Chondrocyte (in vitro differentiated cells): ENCODE measurements around the gene BCL2. TPM values are rescaled to one million over a fixed set of nuclear protein-coding genes. Genes with fewer than 3 reads are reported as not detected.

Experiments
- DNase-seq: peaks from one replicate; pipeline ENCODE4 v3.0.0; 2021; ENCODE audit warnings: mixed read lengths, low spot score
- H3K27ac Mint-ChIP-seq: one replicate; pipeline ENCODE4 v1.8.0; 2021; ENCODE audit warnings: mild to moderate bottlenecking, moderate library complexity, mixed read lengths; ENCODE audit not compliant: unreplicated experiment
- H3K27me3 Mint-ChIP-seq: 2 replicates; pipeline ENCODE4 v1.8.0; 2021; ENCODE audit warnings: low read depth, mixed read lengths
- H3K36me3 Mint-ChIP-seq: 2 replicates; pipeline ENCODE4 v1.8.0; 2021; ENCODE audit warnings: low read depth, mixed read lengths
- H3K4me1 Mint-ChIP-seq: 2 replicates; pipeline ENCODE4 v1.8.0; 2021; ENCODE audit warnings: low read depth, mild to moderate bottlenecking, mixed read lengths
- H3K4me3 Mint-ChIP-seq: one replicate; pipeline ENCODE4 v1.8.0; 2021; ENCODE audit warnings: mild to moderate bottlenecking, moderate library complexity, mixed read lengths; ENCODE audit not compliant: unreplicated experiment
- H3K9me3 Mint-ChIP-seq: 2 replicates; pipeline ENCODE4 v1.8.0; 2021; ENCODE audit warnings: low read depth, mixed read lengths
- total RNA-seq: library from RNA; stranded (reverse); gene quantifications from 3 replicates; pipeline ENCODE4 v1.2.1, GENCODE V29; 2021
- TF ChIP-seq, protein P1 (sequence below): fragments of 200-600 bp; sonication (generic); IDR thresholded peaks from 2 replicates; pipeline ENCODE4 v1.5.0; 2021; ENCODE audit warnings: antibody characterized with exemption, mild to moderate bottlenecking, moderate library complexity

The BCL2 gene
- total RNA-seq, 1 donor from 2014 or later, result 8.6 TPM

DNA sequence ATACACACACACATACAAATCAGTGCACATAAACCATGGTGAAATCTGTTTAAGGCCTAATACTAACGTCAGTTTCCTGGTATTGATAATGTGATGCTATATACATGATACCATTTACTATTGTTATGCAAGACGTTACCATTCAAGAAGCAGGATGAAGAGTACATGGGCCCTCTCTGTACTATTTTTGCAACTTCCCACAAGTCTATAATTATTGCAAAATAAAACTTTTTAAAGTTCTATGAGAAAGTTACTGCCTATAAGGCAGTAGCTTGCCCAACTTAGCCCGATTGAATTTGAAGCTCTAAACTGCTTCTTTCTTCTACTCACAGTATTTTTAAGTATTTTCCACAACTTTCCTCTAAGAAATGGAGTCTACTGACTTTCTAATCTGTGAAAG lies 74.0 kb downstream of the BCL2 start:
- no peak overlapping the region for H3K4me3 Mint-ChIP-seq
- no peaks in the 10 kb centered on the region for H3K9me3 Mint-ChIP-seq
- peaks cover 9% of the 10 kb centered on the region for H3K4me1 Mint-ChIP-seq
- H3K27me3 Mint-ChIP-seq, result no peaks in the 10 kb centered on the region
- TF ChIP-seq, protein P1, sequence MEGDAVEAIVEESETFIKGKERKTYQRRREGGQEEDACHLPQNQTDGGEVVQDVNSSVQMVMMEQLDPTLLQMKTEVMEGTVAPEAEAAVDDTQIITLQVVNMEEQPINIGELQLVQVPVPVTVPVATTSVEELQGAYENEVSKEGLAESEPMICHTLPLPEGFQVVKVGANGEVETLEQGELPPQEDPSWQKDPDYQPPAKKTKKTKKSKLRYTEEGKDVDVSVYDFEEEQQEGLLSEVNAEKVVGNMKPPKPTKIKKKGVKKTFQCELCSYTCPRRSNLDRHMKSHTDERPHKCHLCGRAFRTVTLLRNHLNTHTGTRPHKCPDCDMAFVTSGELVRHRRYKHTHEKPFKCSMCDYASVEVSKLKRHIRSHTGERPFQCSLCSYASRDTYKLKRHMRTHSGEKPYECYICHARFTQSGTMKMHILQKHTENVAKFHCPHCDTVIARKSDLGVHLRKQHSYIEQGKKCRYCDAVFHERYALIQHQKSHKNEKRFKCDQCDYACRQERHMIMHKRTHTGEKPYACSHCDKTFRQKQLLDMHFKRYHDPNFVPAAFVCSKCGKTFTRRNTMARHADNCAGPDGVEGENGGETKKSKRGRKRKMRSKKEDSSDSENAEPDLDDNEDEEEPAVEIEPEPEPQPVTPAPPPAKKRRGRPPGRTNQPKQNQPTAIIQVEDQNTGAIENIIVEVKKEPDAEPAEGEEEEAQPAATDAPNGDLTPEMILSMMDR, result no peak
- DNase-seq, result no peak
- no peaks in the 10 kb centered on the region for H3K36me3 Mint-ChIP-seq
- no peak overlapping the region for H3K27ac Mint-ChIP-seq

DNA sequence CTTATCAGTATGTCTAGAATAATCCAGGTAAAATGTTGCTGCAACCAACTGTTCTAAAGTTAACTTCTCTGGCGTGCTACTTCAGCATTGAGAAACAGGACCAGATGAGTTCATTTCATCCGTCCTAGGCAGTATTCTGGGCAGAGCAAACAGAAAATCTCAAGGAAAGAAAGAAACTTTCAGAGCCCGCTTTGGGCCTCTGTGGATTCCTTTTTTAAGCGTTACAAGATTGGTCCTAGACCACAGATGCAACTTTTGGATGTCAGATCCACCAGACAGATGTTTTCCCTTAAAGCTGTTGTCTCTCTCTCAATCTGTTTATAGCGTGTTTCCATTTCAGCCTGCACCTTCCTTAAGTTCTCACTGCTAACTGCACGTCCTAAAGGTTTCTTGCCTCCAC lies 75.0 kb downstream of the BCL2 start:
- no peak overlapping the region for H3K27ac Mint-ChIP-seq

DNA sequence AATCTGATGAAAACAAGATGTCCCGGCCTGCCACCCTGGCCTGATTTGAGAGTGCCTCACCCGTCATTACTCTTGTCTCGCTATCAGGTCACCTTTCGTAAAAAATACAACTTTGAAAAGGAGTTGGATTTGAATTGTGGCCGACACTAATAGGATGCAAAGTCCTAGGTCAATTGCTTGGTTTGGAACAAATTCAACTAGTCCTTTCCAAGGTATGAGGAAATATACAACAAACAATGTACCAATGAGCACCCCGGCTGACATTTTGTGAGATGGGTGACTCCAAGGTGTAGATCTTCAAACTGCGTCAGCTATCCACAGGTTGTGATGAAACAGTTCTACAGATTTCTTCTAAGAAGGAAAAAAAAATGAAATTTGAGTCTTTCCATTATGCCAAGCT lies 77.8 kb downstream of the BCL2 start:
- H3K4me1 Mint-ChIP-seq, result peaks cover 31% of the 10 kb centered on the region
- TF ChIP-seq, protein P1, result no peak
- H3K9me3 Mint-ChIP-seq, result no peaks in the 10 kb centered on the region
- H3K27ac Mint-ChIP-seq, result no peak overlapping the region
- no peaks in the 10 kb centered on the region for H3K27me3 Mint-ChIP-seq
- no peak for DNase-seq
- no peak overlapping the region for H3K4me3 Mint-ChIP-seq
- no peaks in the 10 kb centered on the region for H3K36me3 Mint-ChIP-seq

More for the DNA sequence above, 75.0 kb downstream of the BCL2 start:
- Mint-ChIP-seq H3K4me3 (no peak overlapping the region), H3K4me1 (peaks cover 9% of the 10 kb centered on the region), H3K9me3 (no peaks in the 10 kb centered on the region), H3K36me3 (no peaks in the 10 kb centered on the region), H3K27me3 (no peaks in the 10 kb centered on the region)
- TF ChIP-seq, protein P1, result no peak
- DNase-seq, result no peak

DNA sequence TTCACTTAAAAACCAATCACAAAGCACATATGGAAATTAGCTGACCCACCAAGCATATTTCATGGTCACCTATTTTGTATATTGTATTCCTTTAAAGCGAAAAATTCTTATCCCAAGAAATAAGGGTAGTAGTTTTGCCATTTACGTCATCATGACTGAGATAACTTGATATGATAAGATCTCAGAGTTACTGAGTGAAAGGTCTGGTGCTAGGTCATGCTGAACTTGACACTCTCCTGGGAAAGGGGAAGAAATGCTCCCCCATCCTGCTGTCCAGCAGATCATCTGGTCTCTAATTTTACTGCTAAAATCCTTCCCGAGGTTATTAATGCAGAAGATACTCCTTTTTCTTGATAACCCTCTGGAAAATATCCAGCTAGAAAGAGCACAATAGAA lies 78.3 kb downstream of the BCL2 start:
- no peak for DNase-seq
- no peak overlapping the region for H3K27ac Mint-ChIP-seq
- H3K4me1 Mint-ChIP-seq, result peaks cover 36% of the 10 kb centered on the region
- no peaks in the 10 kb centered on the region for H3K36me3 Mint-ChIP-seq
- no peak overlapping the region for H3K4me3 Mint-ChIP-seq
- H3K9me3 Mint-ChIP-seq, result no peaks in the 10 kb centered on the region
- TF ChIP-seq, protein P1, result no peak
- H3K27me3 Mint-ChIP-seq, result no peaks in the 10 kb centered on the region

DNA sequence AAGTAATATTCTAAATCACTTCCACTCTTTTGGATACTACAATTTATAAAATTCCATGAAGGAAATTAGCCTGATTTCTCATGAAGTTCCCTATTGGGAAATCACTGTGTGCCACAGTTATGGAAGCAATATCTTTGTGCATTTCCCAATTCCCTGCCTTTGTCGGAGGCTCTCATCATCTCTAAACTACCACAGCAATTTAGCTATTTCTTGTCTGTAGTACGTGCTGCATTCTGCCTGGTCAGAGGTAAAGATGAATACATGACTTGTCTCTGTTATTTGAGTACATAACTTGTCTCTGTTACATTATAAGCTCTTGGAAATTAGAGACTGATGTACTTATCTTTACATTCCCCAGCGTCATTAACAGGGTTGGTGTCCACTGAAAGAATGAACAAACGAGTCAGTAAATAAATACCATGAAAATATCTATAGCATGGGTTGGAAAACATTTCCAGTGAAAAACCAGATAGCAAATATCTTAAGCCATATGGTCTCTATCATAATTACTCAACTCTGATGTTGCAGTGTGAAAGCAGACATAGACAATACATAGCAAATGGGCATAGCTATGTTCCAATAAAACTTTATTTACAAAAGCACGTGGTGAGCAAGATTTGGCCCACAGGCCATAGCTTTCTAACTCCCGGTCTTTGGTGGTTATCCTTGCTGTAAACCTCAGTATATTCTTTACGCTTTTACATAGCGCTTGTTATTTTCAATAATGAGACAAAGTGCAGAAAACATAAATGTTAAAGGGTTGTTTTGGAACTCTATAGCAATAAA lies 78.8 kb downstream of the BCL2 start:
- Mint-ChIP-seq H3K27me3 (no peaks in the 10 kb centered on the region), H3K27ac (no peak overlapping the region), H3K4me1 (peaks cover 39% of the 10 kb centered on the region)

More for the DNA sequence above, 78.8 kb downstream of the BCL2 start:
- Mint-ChIP-seq H3K36me3 (no peaks in the 10 kb centered on the region), H3K9me3 (no peaks in the 10 kb centered on the region), H3K4me3 (no peak overlapping the region)
- DNase-seq, result no peak
- TF ChIP-seq, protein P1, result no peak
